Left ventricle myocardium inferior (tissue), 1 donor: ENCODE data around the gene TCF7L2. TPM values are rescaled to one million over a fixed set of nuclear protein-coding genes. Genes with fewer than 3 reads are reported as not detected.
A peak's percentile ranks its signal among the peaks of the same experiment; 100 is the strongest.

Experiments used
- DNase-seq: peaks from one replicate; pipeline ENCODE4 v3.0.0-alpha.2; 2020
- H3K27ac ChIP-seq: fragments of 200-600 bp; replicated peaks from 2 replicates; pipeline ENCODE4 v1.8.0; 2021
- H3K27me3 ChIP-seq: fragments of 200-600 bp; 2 replicates; pipeline ENCODE4 v1.8.0; 2021; ENCODE audit warnings: low read depth
- H3K36me3 ChIP-seq: fragments of 200-600 bp; 2 replicates; pipeline ENCODE4 v1.8.0; 2021
- H3K4me1 ChIP-seq: fragments of 200-600 bp; 2 replicates; pipeline ENCODE4 v1.8.0; 2021
- H3K4me3 ChIP-seq: fragments of 200-600 bp; 2 replicates; pipeline ENCODE4 v1.8.0; 2021; ENCODE audit warnings: mild to moderate bottlenecking, moderate library complexity
- H3K9me3 ChIP-seq: fragments of 200-600 bp; replicated peaks from 2 replicates; pipeline ENCODE4 v1.8.0; 2021
- intact Hi-C: fragments of 100-400 bp; cut with micrococcal nuclease; formaldehyde crosslinking; loops from one replicate; pipeline ENCODE4 v1.11.0; 2022
- total RNA-seq: library from RNA; stranded (reverse); fragmentation: NEBNext Ultra II Directional; extraction: Animal tissue kit (Norgen Biotek cat#: 25700); gene quantifications from one replicate; pipeline ENCODE4 v1.2.1, GENCODE V29; 2021
- TF ChIP-seq, protein P1 (sequence below): fragments of 200-600 bp; IDR thresholded peaks from 2 replicates; pipeline ENCODE4 v1.8.0; 2021; ENCODE audit warnings: antibody characterized with exemption, mild to moderate bottlenecking, borderline replicate concordance
- donor health status: DM: no; HTN: yes; CAD: no; lungs with severe emphysema.

TCF7L2 gene
- total RNA-seq, 1 donor from 2014 or later = 8.9 TPM

DNA sequence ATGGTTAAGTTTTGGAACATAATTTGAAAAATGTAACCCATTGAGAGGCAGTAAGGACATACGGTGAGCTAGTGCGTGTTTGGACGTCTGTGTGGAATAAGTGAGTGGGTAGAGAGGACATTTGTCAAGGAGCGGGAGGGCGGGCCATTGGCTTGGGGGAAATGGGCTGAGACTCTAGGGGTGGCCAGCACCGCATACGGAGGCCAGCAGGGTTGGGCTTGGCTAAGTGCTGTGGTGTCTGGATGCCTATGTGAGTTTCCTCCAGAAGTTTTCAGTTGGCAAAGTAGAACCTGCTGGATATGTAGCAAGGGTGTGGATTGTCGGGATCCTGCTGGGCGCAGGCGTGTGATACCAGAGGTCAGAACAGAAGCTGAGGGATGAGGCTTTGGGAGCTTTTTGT is 103.0 kb downstream of the TCF7L2 start:
- Histone ChIP-seq H3K27me3 (no peaks in the 10 kb centered on the region), H3K4me1 (peaks cover 56% of the 10 kb centered on the region), H3K4me3 (no peak overlapping the region), H3K27ac (peak overlapping the region; percentile 73), H3K36me3 (no peaks in the 10 kb centered on the region), H3K9me3 (no peaks in the 10 kb centered on the region)
- peak; percentile 42 for DNase-seq
- TF ChIP-seq, protein P1, sequence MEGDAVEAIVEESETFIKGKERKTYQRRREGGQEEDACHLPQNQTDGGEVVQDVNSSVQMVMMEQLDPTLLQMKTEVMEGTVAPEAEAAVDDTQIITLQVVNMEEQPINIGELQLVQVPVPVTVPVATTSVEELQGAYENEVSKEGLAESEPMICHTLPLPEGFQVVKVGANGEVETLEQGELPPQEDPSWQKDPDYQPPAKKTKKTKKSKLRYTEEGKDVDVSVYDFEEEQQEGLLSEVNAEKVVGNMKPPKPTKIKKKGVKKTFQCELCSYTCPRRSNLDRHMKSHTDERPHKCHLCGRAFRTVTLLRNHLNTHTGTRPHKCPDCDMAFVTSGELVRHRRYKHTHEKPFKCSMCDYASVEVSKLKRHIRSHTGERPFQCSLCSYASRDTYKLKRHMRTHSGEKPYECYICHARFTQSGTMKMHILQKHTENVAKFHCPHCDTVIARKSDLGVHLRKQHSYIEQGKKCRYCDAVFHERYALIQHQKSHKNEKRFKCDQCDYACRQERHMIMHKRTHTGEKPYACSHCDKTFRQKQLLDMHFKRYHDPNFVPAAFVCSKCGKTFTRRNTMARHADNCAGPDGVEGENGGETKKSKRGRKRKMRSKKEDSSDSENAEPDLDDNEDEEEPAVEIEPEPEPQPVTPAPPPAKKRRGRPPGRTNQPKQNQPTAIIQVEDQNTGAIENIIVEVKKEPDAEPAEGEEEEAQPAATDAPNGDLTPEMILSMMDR = no peak
- intact Hi-C loops = no loop called here

DNA sequence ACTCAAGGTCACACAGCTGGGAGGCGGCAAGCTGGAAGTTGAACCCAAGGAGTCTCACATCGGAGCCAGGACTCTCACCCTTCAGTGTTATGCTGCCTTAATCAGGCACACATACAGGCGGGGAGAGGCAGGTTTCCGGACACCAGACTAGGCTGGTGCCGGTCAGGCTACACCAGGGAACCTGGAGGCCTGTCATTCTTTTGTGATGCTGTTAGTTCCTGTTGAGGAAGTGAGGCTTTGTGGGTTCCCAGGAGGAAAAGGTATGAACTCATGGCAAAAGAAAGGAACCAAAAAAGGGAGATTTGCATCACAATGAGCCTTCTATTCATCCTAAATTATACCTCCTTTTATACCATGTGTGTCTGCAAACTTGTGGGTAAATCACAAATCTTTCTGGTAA is 103.8 kb downstream of the TCF7L2 start:
- H3K27ac ChIP-seq = peak overlapping the region; percentile 73
- intact Hi-C loops = no loop called here
- H3K4me3 ChIP-seq = no peak overlapping the region
- H3K4me1 ChIP-seq = peaks cover 60% of the 10 kb centered on the region
- H3K27me3 ChIP-seq = no peaks in the 10 kb centered on the region
- no peaks in the 10 kb centered on the region for H3K36me3 ChIP-seq
- H3K9me3 ChIP-seq = no peaks in the 10 kb centered on the region
- no peak for DNase-seq
- TF ChIP-seq, protein P1 = no peak

DNA sequence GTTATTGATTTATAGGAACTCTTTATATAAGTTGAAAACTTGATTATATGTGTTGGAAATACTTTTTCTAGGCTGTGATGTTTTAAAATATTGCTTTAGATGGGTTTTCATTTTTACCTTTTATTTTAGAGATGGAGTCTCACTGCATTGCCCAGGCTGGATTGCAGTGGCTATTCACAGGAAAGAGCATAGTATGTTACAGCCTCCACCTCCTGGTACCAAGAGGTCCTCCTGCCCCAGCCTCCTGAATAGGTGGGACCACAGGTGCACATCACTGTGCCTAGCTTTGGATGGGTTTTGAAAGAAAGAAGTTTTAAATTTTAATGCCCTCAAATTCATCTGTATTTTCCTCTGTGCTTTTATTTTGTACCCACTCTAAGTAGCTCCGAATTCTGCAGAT is 105.4 kb downstream of the TCF7L2 start:
- TF ChIP-seq, protein P1 = no peak
- no peak for DNase-seq
- Histone ChIP-seq H3K4me1 (peaks cover 75% of the 10 kb centered on the region), H3K27ac (no peak overlapping the region), H3K36me3 (no peaks in the 10 kb centered on the region), H3K27me3 (no peaks in the 10 kb centered on the region), H3K9me3 (no peaks in the 10 kb centered on the region), H3K4me3 (no peak overlapping the region)
- intact Hi-C loops = no loop called here

DNA sequence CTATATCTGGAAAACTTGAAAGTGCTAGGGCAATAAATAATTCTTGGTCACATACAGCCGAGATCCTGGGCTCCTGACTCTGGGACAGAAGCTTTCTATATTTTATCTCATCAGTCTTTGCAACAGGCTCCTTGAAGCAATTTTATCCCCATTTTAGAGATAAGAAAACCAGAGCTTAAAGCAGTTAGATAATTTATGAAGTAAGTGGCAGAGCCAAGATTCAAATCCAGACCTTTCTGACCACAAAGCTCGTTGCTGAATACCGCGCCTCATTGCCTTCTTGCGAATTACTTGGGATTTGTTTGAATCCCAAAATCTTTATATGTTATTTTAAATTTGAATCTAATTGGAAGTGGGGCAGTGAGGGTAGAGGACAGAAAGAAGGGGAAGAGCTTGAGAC is 106.0 kb downstream of the TCF7L2 start:
- H3K4me3 ChIP-seq = no peak overlapping the region
- H3K36me3 ChIP-seq = no peaks in the 10 kb centered on the region
- intact Hi-C loops = no loop called here
- H3K27me3 ChIP-seq = no peaks in the 10 kb centered on the region
- H3K9me3 ChIP-seq = no peaks in the 10 kb centered on the region
- peak overlapping the region; percentile 43 for H3K27ac ChIP-seq
- no peak for DNase-seq
- peaks cover 80% of the 10 kb centered on the region for H3K4me1 ChIP-seq
- TF ChIP-seq, protein P1 = no peak

DNA sequence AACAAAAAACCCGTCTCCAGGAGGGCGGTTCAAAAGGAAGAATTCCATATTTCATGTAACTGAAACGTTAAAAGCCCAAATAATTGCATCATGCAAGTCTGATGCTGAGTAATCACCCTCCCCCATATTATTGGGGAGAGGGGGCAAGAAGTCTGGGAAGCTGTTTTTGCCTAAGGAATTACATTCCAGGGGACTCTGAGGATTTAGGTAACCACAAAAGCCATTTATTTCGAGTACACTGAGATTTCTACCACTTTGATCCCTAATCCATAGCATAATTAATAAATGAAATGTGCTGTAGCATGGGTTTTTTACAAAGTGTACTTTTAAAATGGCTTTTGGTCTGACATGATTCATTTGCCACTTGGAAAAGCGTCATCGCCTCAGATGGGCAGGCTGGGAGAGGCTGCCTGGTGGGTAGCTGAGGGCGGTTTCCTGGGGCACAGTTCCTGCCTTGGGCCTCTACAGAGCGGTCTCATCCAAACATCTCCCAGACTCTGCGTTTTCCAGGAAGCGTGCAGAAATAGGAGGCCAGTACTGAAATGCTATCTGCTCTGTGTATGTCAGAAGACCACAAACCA is 106.5 kb downstream of the TCF7L2 start:
- TF ChIP-seq, protein P1 = no peak
- H3K27ac ChIP-seq = peak overlapping the region; percentile 43
- intact Hi-C loops = no loop called here
- no peaks in the 10 kb centered on the region for H3K9me3 ChIP-seq
- no peaks in the 10 kb centered on the region for H3K36me3 ChIP-seq
- DNase-seq = no peak
- peaks cover 83% of the 10 kb centered on the region for H3K4me1 ChIP-seq
- H3K27me3 ChIP-seq = no peaks in the 10 kb centered on the region
- H3K4me3 ChIP-seq = no peak overlapping the region
